Mesendoderm (in vitro differentiated cells): Measurements from ENCODE around the gene NKD2.
"Not testable (repeated sequence)": the region's sequence is repeated elsewhere in the genome, so short reads cannot be mapped to it uniquely, and the experiment has no call there.

Experiments used
- DNase-seq: peaks from one replicate; pipeline ENCODE4 v3.0.0; 2013
- H2AK5ac ChIP-seq: 2 replicates; pipeline ENCODE4 v1.6.1; 2013; ENCODE audit warnings: low read length, inconsistent platforms
- H2BK120ac ChIP-seq: 2 replicates; pipeline ENCODE4 v1.6.1; 2013; ENCODE audit warnings: low read depth, mild to moderate bottlenecking, low read length, moderate library complexity, mixed read lengths
- H2BK15ac ChIP-seq: replicated peaks from 2 replicates; pipeline ENCODE4 v1.6.1; 2013; ENCODE audit warnings: low read depth, mild to moderate bottlenecking, moderate library complexity
- H2BK5ac ChIP-seq: 2 replicates; pipeline ENCODE4 v1.6.1; 2013; ENCODE audit warnings: low read length, inconsistent platforms
- H3K18ac ChIP-seq: 2 replicates; pipeline ENCODE4 v1.6.1; 2013; ENCODE audit warnings: mild to moderate bottlenecking, low read length, mixed read lengths
- H3K23ac ChIP-seq: one replicate; pipeline ENCODE4 v1.6.1; 2013; ENCODE audit warnings: low read length
- H3K27ac ChIP-seq: 2 replicates; pipeline ENCODE4 v1.5.1; 2013; ENCODE audit warnings: low read depth, mild to moderate bottlenecking, inconsistent platforms, low read length, moderate library complexity
- H3K27me3 ChIP-seq: 2 replicates; pipeline ENCODE4 v1.6.1; 2013; ENCODE audit warnings: low read length, control low read depth, mild to moderate bottlenecking, inconsistent platforms; ENCODE audit not compliant: insufficient read depth, poor library complexity
- H3K36me3 ChIP-seq: 2 replicates; pipeline ENCODE4 v1.6.1; 2013; ENCODE audit warnings: low read length, inconsistent platforms; ENCODE audit not compliant: control insufficient read depth, insufficient read depth
- H3K4ac ChIP-seq: one replicate; pipeline ENCODE4 v1.6.1; 2013; ENCODE audit warnings: low read depth, mild to moderate bottlenecking, low read length, moderate library complexity
- H3K4me1 ChIP-seq: 2 replicates; pipeline ENCODE4 v1.6.1; 2013; ENCODE audit warnings: low read depth, low read length, inconsistent platforms; ENCODE audit not compliant: control insufficient read depth
- H3K4me2 ChIP-seq: 2 replicates; pipeline ENCODE4 v1.6.1; 2013; ENCODE audit warnings: low read length
- H3K4me3 ChIP-seq: 2 replicates; pipeline ENCODE4 v1.5.1; 2013; ENCODE audit warnings: mild to moderate bottlenecking, low read length
- H3K56ac ChIP-seq: one replicate; pipeline ENCODE4 v1.6.1; 2013; ENCODE audit warnings: low read length
- H3K79me1 ChIP-seq: 2 replicates; pipeline ENCODE4 v1.6.1; 2013; ENCODE audit warnings: low read length, inconsistent platforms
- H3K79me2 ChIP-seq: 2 replicates; pipeline ENCODE4 v1.6.1; 2013; ENCODE audit warnings: mild to moderate bottlenecking, low read length; ENCODE audit not compliant: control insufficient read depth, insufficient read depth
- H3K9ac ChIP-seq: 2 replicates; pipeline ENCODE4 v1.6.1; 2013; ENCODE audit warnings: low read length, inconsistent platforms
- H4K5ac ChIP-seq: one replicate; pipeline ENCODE4 v1.6.1; 2013; ENCODE audit warnings: low read length
- H4K8ac ChIP-seq: one replicate; pipeline ENCODE4 v1.6.1; 2013; ENCODE audit warnings: low read depth, mild to moderate bottlenecking, control low read depth, low read length, moderate library complexity
- WGBS: extraction: QIAGEN DNeasy Blood & Tissue Kit; methylation state at CpG from one replicate; pipeline ENCODE4 v1.1.7; 2013; ENCODE audit warnings: low lambda C conversion rate, missing lambda C conversion rate; ENCODE audit not compliant: insufficient coverage; ENCODE audit errors: extremely low coverage; 5-methylcytosine and 5-hydroxymethylcytosine counted together

Gene NKD2

DNA sequence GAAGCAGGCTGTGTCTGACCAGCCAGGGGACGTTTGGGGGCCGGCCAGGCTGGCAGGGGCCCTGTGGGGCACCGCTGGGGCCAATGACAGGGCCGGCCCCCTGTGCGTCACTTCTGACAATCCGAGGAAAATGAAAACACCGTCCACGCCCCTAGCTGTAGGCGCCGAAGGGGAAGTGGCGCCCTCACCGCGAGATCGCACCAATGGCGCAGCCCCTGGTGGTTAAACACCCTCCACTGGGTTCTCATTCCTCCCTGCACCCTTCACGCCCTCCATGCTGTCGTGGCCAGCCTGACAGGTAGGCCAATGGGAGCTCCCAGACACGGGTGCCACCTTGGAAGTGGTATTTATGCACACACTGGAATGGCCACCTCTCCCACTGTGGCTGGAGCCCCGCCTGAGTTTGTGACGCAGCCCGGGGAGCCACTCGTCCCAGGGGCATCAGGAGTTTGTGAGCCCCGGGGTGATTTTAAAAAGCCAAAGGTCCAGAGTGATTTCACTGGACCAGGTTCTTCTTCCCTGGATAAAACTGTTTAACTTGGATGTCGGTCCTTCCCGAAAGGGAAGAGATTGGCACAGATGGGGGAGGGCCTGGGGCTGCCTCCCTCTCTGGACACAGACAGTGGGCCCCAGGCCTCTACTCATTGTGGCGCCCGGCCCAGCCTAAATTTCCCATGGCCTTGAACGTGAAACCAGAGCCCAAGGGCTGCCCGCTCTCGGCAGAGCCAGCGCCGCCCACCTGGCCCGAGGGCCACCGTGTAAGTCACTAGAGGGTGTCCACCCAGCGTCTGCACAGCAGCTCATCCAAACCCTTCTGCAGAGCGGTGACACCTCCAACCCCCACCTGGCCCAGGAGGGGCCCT lies 49.7 kb downstream of the NKD2 start:
- DNase-seq = no peak
- H3K27ac ChIP-seq = no peak overlapping the region
- H3K9ac ChIP-seq = no peak overlapping the region
- no peaks in the 10 kb centered on the region for H3K27me3 ChIP-seq
- H3K36me3 ChIP-seq = no peaks in the 10 kb centered on the region
- no peak overlapping the region for H2BK120ac ChIP-seq
- no peak overlapping the region for H2BK15ac ChIP-seq
- no peak overlapping the region for H3K4ac ChIP-seq
- no peaks in the 10 kb centered on the region for H3K79me2 ChIP-seq
- no peak overlapping the region for H3K56ac ChIP-seq
- no peak overlapping the region for H2AK5ac ChIP-seq
- no peak overlapping the region for H3K23ac ChIP-seq
- H3K18ac ChIP-seq = no peak overlapping the region
- no peak overlapping the region for H3K4me2 ChIP-seq
- no peak overlapping the region for H3K4me3 ChIP-seq
- no peak overlapping the region for H4K5ac ChIP-seq
- no peaks in the 10 kb centered on the region for H3K4me1 ChIP-seq
- no peak overlapping the region for H2BK5ac ChIP-seq
- H4K8ac ChIP-seq = no peak overlapping the region
- no peaks in the 10 kb centered on the region for H3K79me1 ChIP-seq
- WGBS = no CpG with 5 or more reads among the region's 36 CpGs

DNA sequence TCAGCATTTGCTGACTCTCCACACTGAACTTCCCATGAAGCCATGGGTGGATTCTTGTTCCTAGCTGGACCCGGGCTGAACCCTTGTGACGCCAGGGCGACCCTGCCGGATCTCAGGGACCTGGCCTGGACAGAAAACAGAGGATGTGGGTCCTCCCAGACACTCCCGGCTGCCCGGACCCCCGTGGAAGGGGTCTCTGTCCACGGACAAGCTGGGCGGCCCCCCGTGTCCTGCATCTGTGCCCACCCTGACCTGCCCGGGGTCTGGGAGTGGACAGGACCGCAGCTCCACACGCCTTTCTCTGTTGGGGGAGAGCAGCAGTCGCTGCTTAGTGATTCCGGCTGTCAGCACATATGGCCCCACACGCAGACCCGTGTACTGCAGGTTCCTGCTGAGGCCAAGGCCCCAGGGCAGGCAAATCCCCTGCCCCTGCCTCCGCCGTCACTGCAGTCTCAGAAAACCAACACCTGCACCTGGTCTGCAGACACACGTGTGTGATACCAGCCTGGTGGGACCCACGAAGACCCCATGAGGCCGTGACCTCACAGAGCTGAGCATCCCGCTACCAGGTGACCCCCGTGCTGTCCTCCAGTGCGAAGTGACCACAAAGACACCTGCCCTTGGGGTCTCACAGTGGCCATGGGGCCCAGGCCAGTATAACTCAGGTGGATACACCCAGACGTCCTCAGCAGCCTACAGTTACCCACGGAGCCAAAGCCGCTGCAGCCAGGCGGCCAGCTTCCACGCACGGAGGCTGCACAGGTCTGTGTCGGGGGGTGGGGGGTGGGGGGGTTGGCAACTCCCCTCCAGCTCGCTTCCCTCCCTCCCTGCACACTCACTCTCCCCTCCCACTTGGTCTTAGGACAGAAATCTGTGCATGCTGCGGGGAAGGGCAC lies 50.6 kb downstream of the NKD2 start:
- Histone ChIP-seq H3K9ac (no peak overlapping the region), H2AK5ac (no peak overlapping the region)
- WGBS = no CpG with 5 or more reads among the region's 34 CpGs

DNA sequence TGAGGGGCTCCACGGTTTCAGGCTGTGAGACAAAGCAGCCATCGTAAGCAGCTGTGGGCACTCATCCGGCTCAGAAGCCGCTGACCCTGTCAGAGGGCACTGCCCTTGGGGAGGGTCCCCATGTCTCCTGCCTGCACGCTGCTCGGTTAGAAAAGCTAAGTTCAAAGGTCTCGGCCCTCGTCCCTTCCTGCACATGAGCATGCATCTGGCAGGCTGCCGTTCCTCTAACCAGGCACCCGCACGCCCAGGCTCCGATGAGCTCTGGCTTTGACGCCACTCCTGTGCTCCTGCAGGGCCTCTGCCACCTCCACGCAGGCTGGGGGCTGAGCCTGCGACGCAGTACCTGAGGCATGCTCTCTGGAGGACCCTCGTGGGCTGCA lies 51.3 kb downstream of the NKD2 start:
- Histone ChIP-seq H3K27me3 (no peaks in the 10 kb centered on the region), H3K79me1 (no peaks in the 10 kb centered on the region), H3K27ac (no peak overlapping the region), H3K18ac (no peak overlapping the region), H2BK15ac (no peak overlapping the region), H2BK120ac (no peak overlapping the region), H3K23ac (no peak overlapping the region), H3K4ac (no peak overlapping the region), H2BK5ac (no peak overlapping the region), H3K56ac (no peak overlapping the region), H4K5ac (no peak overlapping the region), H3K36me3 (no peaks in the 10 kb centered on the region), H3K9ac (no peak overlapping the region), H4K8ac (no peak overlapping the region), H3K4me1 (no peaks in the 10 kb centered on the region), H3K4me2 (no peak overlapping the region), H2AK5ac (no peak overlapping the region), H3K79me2 (no peaks in the 10 kb centered on the region), H3K4me3 (no peak overlapping the region)
- no peak for DNase-seq
- no CpG with 5 or more reads among the region's 17 CpGs for WGBS

More for the DNA sequence above, 50.6 kb downstream of the NKD2 start:
- Histone ChIP-seq H4K5ac (no peak overlapping the region), H3K56ac (no peak overlapping the region), H3K79me1 (no peaks in the 10 kb centered on the region), H3K4me1 (no peaks in the 10 kb centered on the region), H3K23ac (no peak overlapping the region), H3K4me3 (no peak overlapping the region), H4K8ac (no peak overlapping the region), H3K79me2 (no peaks in the 10 kb centered on the region), H3K27ac (no peak overlapping the region), H3K4me2 (no peak overlapping the region), H3K27me3 (no peaks in the 10 kb centered on the region), H2BK15ac (no peak overlapping the region), H3K4ac (no peak overlapping the region), H3K18ac (no peak overlapping the region), H2BK120ac (no peak overlapping the region), H3K36me3 (no peaks in the 10 kb centered on the region), H2BK5ac (no peak overlapping the region)
- DNase-seq = no peak

DNA sequence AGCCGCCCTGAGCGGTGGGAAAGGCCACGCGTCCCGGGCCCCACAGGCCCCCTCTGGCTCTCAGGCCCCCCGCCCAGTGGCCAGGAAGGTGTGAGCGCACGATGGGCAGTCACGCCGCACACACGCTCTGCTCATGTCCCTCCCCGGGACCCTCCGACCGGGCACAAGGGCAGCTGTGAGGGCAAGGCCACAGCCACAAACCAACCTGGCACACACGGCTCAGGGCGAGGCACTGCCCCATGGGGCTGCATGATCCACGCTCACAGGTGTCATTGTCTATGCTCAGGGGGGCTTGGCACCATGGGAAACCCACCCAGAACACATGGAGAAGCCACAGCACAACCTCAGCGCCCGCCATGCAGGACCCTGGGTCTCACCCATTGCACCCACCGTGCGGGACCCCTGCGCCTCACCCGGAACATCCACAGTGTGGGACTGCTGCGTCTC lies 52.0 kb downstream of the NKD2 start:
- Histone ChIP-seq H3K79me1 (no peaks in the 10 kb centered on the region), H3K4me3 (no peak overlapping the region), H3K56ac (no peak overlapping the region), H3K36me3 (no peaks in the 10 kb centered on the region), H2BK120ac (no peak overlapping the region), H3K4me1 (no peaks in the 10 kb centered on the region), H4K5ac (no peak overlapping the region), H3K18ac (no peak overlapping the region), H2BK5ac (no peak overlapping the region), H4K8ac (no peak overlapping the region), H3K27ac (no peak overlapping the region), H3K79me2 (no peaks in the 10 kb centered on the region), H3K4me2 (no peak overlapping the region), H3K27me3 (no peaks in the 10 kb centered on the region), H3K4ac (no peak overlapping the region), H3K9ac (no peak overlapping the region), H3K23ac (no peak overlapping the region), H2AK5ac (no peak overlapping the region), H2BK15ac (no peak overlapping the region)
- WGBS = no CpG with 5 or more reads among the region's 24 CpGs
- no peak for DNase-seq

DNA sequence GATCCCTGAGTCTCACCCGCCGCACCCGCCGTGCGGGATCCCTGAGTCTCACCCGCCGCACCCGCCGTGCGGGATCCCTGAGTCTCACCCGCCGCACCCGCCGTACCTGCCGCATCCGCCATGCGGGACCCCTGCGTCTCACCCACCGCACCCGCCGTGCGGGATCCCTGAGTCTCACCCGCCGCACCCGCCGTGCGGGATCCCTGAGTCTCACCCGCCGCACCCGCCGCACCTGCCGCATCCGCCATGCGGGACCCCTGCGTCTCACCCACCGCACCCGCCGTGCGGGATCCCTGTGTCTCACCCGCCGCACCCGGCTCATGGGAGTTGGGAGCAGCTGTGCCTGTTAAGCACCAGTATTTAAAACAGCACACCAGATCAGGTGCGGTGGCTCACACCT lies 52.7 kb downstream of the NKD2 start:
- not testable (repeated sequence) for H4K5ac ChIP-seq, H4K8ac ChIP-seq, H2BK120ac ChIP-seq, H2AK5ac ChIP-seq, H3K56ac ChIP-seq, H3K4me1 ChIP-seq, H3K4ac ChIP-seq, H3K4me2 ChIP-seq, H3K79me1 ChIP-seq, H3K23ac ChIP-seq, H3K27ac ChIP-seq, H2BK15ac ChIP-seq, H3K79me2 ChIP-seq, H3K9ac ChIP-seq, H3K4me3 ChIP-seq, H3K27me3 ChIP-seq, H2BK5ac ChIP-seq, H3K36me3 ChIP-seq, H3K18ac ChIP-seq, DNase-seq
- WGBS = no CpG with 5 or more reads among the region's 43 CpGs
